HG03558 (cell line): ENCODE measurements around the gene EFS.

Experiments used
- ATAC-seq: cut with Tn5 transposase; IDR thresholded peaks from one replicate; pipeline ENCODE4 v1.9.1; 2021; ENCODE audit warnings: moderate number of reproducible peaks; ENCODE audit not compliant: unreplicated experiment; ENCODE audit errors: extremely low read depth

Gene EFS

GRCh38 chr14:23308721-23309445, 56.1 kb downstream of the EFS start:
- no peak for ATAC-seq

- ATAC-seq: no peak
These were observed 57.0 kb downstream of the EFS start for GRCh38 chr14:23307687-23308644.

DNA sequence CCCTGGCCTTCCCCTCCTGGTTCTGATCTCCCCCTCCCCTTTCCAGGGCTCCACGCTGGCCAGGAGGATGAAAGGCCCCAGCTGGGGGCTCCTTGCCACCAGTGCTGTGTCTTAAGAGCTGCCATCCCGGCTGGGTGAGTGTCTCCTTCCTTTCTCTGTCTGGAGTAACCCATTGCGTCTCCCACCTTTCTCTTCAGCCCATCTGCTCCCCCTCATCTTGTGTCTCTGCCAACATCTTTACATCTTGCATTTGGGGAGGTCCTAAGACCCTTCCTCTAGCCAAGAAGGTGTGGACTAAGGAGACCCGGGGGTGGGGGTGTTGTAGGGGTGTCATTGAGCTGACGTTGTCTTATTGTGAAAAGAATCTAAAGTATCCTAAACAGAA, 57.8 kb downstream of the EFS start:
- ATAC-seq: no peak

DNA sequence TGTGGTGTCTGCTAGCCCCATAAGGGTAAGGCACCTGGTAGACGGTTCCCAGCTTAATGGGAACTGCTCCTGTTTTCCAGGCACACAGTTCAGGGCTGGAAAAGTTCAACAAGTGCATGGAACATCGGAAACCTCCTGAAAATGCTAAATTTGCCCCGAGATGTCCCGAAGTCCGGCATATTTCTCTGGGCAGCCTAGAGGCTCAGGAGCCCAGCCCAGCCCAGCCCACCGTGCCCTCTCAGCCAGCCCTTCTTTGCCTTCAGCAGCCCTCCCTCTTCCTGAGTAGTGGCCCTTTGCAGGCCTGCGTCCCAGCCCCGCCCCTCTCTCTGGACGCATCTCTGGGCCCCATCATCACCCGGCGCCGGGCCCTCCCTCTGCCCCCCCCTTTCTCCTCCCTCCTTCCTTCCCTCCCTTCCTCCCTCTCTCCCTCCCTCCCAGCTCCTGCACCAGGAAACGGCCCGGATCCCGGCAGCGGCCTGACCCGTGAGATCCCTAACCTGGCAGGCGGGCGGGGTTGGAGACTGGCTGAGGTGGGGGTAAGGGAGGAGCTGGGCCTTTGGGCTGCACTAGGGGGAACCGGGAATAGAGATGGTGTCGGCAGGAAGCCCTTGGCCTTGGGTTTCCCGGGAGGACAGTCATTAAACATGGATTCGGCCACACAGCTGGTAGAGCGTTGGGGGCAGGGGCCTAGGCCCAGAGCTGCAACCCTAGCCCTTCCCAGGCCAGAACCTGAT, 58.4 kb downstream of the EFS start, which contains the start of gene BCL2L2:
Gene BCL2L2 (plus strand): TSS at position 422 of the 734 bp plus-strand sequence. CDS start 935 bp downstream, outside the sequence.
- ATAC-seq: no peak
